Progenitor cell of endocrine pancreas (in vitro differentiated cells): Measurements from ENCODE around the gene RNASEH1. TPM values are rescaled to one million over a fixed set of nuclear protein-coding genes. Genes with fewer than 3 reads are reported as not detected.
"Not testable (repeated sequence)": the region's sequence is repeated elsewhere in the genome, so short reads cannot be mapped to it uniquely, and the experiment has no call there.

ENCODE experiments used
- DNase-seq: peaks from one replicate; pipeline ENCODE4 v3.0.0; 2021; ENCODE audit warnings: low spot score; ENCODE audit not compliant: unreplicated experiment
- H3K27ac Mint-ChIP-seq: 2 replicates; pipeline ENCODE4 v1.8.0; 2021; ENCODE audit warnings: mild to moderate bottlenecking, moderate library complexity, mixed read lengths
- H3K27me3 Mint-ChIP-seq: 2 replicates; pipeline ENCODE4 v1.8.0; 2021; ENCODE audit warnings: mixed read lengths
- H3K36me3 Mint-ChIP-seq: 2 replicates; pipeline ENCODE4 v1.8.0; 2022; ENCODE audit warnings: mixed read lengths; ENCODE audit not compliant: insufficient read depth
- H3K4me1 Mint-ChIP-seq: 2 replicates; pipeline ENCODE4 v1.8.0; 2021; ENCODE audit warnings: low read depth, mixed read lengths
- H3K4me3 Mint-ChIP-seq: 2 replicates; pipeline ENCODE4 v1.8.0; 2021; ENCODE audit warnings: low read depth, mild to moderate bottlenecking, moderate library complexity, mixed read lengths
- H3K9me3 Mint-ChIP-seq: 2 replicates; pipeline ENCODE4 v1.8.0; 2021; ENCODE audit warnings: low read depth, mixed read lengths
- total RNA-seq: library from RNA; stranded (reverse); gene quantifications from 2 replicates; pipeline ENCODE4 v1.2.1, GENCODE V29; 2021
- TF ChIP-seq, protein P1 (sequence below): fragments of 200-600 bp; sonication (generic); IDR thresholded peaks from one replicate; pipeline ENCODE4 v1.5.0; 2021; ENCODE audit warnings: antibody characterized with exemption, mild to moderate bottlenecking; ENCODE audit not compliant: unreplicated experiment

The RNASEH1 gene
- total RNA-seq, 1 donor from 2014 or later, result 18.5 TPM

GRCh38 chr2:3503046-3503445 lies 55.1 kb downstream of the RNASEH1 start:
- DNase-seq, result no peak
- H3K36me3 Mint-ChIP-seq, result peaks cover 54% of the 10 kb centered on the region
- H3K27ac Mint-ChIP-seq, result no peak overlapping the region
- H3K9me3 Mint-ChIP-seq, result peaks cover 9% of the 10 kb centered on the region
- no peaks in the 10 kb centered on the region for H3K27me3 Mint-ChIP-seq
- peaks cover 17% of the 10 kb centered on the region for H3K4me1 Mint-ChIP-seq
- no peak overlapping the region for H3K4me3 Mint-ChIP-seq
- TF ChIP-seq, protein P1, sequence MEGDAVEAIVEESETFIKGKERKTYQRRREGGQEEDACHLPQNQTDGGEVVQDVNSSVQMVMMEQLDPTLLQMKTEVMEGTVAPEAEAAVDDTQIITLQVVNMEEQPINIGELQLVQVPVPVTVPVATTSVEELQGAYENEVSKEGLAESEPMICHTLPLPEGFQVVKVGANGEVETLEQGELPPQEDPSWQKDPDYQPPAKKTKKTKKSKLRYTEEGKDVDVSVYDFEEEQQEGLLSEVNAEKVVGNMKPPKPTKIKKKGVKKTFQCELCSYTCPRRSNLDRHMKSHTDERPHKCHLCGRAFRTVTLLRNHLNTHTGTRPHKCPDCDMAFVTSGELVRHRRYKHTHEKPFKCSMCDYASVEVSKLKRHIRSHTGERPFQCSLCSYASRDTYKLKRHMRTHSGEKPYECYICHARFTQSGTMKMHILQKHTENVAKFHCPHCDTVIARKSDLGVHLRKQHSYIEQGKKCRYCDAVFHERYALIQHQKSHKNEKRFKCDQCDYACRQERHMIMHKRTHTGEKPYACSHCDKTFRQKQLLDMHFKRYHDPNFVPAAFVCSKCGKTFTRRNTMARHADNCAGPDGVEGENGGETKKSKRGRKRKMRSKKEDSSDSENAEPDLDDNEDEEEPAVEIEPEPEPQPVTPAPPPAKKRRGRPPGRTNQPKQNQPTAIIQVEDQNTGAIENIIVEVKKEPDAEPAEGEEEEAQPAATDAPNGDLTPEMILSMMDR, result no peak

DNA sequence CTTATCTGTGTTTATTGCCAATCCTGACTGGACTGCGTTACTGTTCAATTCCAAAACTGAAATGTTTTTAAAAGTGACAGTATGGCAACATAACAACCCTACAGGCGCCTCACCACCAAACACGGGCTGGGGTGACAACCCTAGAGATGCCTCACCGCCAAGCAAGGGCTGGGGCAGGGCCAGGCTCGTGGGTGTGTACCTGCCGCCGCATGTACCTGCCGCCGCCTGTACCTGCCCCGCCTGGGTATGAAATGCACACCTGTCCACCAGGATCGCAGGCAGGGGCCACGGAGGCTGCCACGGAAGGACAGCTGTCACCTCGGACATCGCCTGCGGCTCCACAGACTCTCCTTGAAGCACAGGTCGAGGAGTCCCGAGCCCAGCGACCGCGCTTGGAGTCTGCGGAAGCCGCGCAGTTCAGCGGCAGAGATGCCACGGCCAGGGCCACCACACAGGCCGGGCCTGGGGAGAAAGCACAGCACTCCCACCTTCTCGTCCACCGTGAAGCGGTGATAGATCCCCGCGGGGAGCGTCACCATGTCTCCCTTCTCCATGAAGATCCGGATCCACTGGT lies 57.7 kb downstream of the RNASEH1 start:
- Mint-ChIP-seq H3K4me1 (peaks cover 7% of the 10 kb centered on the region), H3K4me3 (no peak overlapping the region), H3K36me3 (peaks cover 42% of the 10 kb centered on the region), H3K27ac (no peak overlapping the region), H3K27me3 (no peaks in the 10 kb centered on the region), H3K9me3 (peaks cover 7% of the 10 kb centered on the region)
- TF ChIP-seq, protein P1, result no peak
- no peak for DNase-seq

DNA sequence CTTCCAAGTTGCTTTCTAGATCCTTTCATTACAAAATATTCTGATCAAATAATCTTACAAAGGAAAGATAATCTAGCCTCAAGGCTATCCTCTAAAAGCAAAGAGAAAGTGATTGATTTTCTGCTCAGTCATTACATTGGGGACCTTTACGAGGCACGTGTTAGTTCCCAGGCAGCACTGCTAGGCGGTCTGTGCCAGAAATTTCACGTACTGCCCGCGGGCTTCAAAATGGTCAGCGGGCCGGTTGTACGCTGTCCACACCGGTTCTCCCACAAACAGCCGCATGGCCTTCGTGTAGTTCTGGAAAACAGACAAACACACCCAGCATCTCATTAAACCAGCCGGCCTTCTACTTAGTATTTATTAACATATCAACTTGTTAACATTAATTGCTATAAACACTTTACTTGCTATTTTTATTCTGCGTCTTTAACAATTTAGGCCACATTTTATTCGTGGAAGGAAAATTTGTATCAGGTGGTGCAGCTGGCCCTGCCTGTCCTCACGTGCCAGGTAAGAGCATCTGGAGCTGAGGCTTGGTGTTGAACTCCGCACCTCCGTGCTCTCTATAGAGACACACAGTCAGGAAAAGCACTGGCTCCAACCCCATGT lies 59.2 kb downstream of the RNASEH1 start:
- peaks cover 31% of the 10 kb centered on the region for H3K36me3 Mint-ChIP-seq
- no peak overlapping the region for H3K27ac Mint-ChIP-seq
- no peaks in the 10 kb centered on the region for H3K9me3 Mint-ChIP-seq
- TF ChIP-seq, protein P1, result no peak
- H3K4me1 Mint-ChIP-seq, result peaks cover 5% of the 10 kb centered on the region
- no peak overlapping the region for H3K4me3 Mint-ChIP-seq
- H3K27me3 Mint-ChIP-seq, result no peaks in the 10 kb centered on the region
- DNase-seq, result no peak

GRCh38 chr2:3496708-3497080 lies 61.4 kb downstream of the RNASEH1 start:
- H3K4me1 Mint-ChIP-seq, result peaks cover 11% of the 10 kb centered on the region
- H3K36me3 Mint-ChIP-seq, result peaks cover 18% of the 10 kb centered on the region
- H3K9me3 Mint-ChIP-seq, H3K27me3 Mint-ChIP-seq, H3K27ac Mint-ChIP-seq, H3K4me3 Mint-ChIP-seq, DNase-seq: not testable (repeated sequence)

Other genes starting within 250 kb of the RNASEH1 start
- 32.0 and 36.2 TPM in 2 replicates for gene EIPR1, start 180.5 kb downstream of the RNASEH1 start, total RNA-seq
- 112 and 121 TPM in 2 replicates for gene TRAPPC12, start 178.6 kb downstream of the RNASEH1 start, total RNA-seq
- 41.8 and 46.6 TPM in 2 replicates for gene ADI1, start 38.8 kb downstream of the RNASEH1 start, total RNA-seq
- 1,422 and 1,517 TPM in 2 replicates for gene RPS7, start 16.9 kb upstream of the RNASEH1 start, total RNA-seq
- gene COLEC11, start 36.8 kb upstream of the RNASEH1 start, total RNA-seq, result not detected in 2 replicates
- gene ALLC, start 99.9 kb upstream of the RNASEH1 start, total RNA-seq, result 0.16 TPM in 1 of 2 replicates, not detected in the other
- gene DCDC2C, start 145.2 kb upstream of the RNASEH1 start, total RNA-seq, result not detected in 2 replicates